Inferior parietal cortex (tissue), 1 donor: ENCODE measurements around the gene PWWP2A.

Experiments
- DNase-seq: peaks from one replicate; pipeline ENCODE4 v3.0.0-alpha.2; 2016; ENCODE audit errors: extremely low spot score

PWWP2A gene

GRCh38 chr5:160133071-160133917, 14.0 kb upstream of the PWWP2A start:
- no peak for DNase-seq

GRCh38 chr5:160129841-160130240, 10.6 kb upstream of the PWWP2A start:
- DNase-seq = no peak

GRCh38 chr5:160128632-160129031, 9.4 kb upstream of the PWWP2A start:
- no peak for DNase-seq

- DNase-seq = no peak
These were observed 636 bp upstream of the PWWP2A start for GRCh38 chr5:160119905-160120266.

- DNase-seq = peak; percentile 32
These were observed 705 bp downstream of the PWWP2A start for GRCh38 chr5:160118349-160119141.

- DNase-seq = no peak
These were observed 2.3 kb downstream of the PWWP2A start for GRCh38 chr5:160116991-160117390.

GRCh38 chr5:160108124-160108523, 11.1 kb downstream of the PWWP2A start:
- DNase-seq = no peak

GRCh38 chr5:160105686-160106360, 13.4 kb downstream of the PWWP2A start:
- no peak for DNase-seq

- DNase-seq = no peak
These were observed 21.3 kb downstream of the PWWP2A start for GRCh38 chr5:160097991-160098390.

GRCh38 chr5:160096178-160096577, 23.1 kb downstream of the PWWP2A start:
- DNase-seq = no peak

- no peak for DNase-seq
These were observed 26.1 kb downstream of the PWWP2A start for GRCh38 chr5:160092960-160093707.

GRCh38 chr5:160092514-160092913, 26.7 kb downstream of the PWWP2A start:
- peak; percentile 56 for DNase-seq

GRCh38 chr5:160090059-160090458, 29.2 kb downstream of the PWWP2A start:
- DNase-seq = no peak

- DNase-seq = no peak
These were observed 29.7 kb downstream of the PWWP2A start for GRCh38 chr5:160089531-160089930.

GRCh38 chr5:160088805-160089204, 30.4 kb downstream of the PWWP2A start:
- no peak for DNase-seq

- DNase-seq = no peak
These were observed 32.1 kb downstream of the PWWP2A start for GRCh38 chr5:160087199-160087598.

GRCh38 chr5:160084144-160084543, 35.1 kb downstream of the PWWP2A start:
- DNase-seq = no peak

GRCh38 chr5:160083501-160083900, 35.7 kb downstream of the PWWP2A start:
- DNase-seq = no peak

- no peak for DNase-seq
These were observed 36.4 kb downstream of the PWWP2A start for GRCh38 chr5:160082614-160083500.

GRCh38 chr5:160081495-160081894, 37.8 kb downstream of the PWWP2A start:
- no peak for DNase-seq

GRCh38 chr5:160079753-160080152, 39.5 kb downstream of the PWWP2A start:
- DNase-seq = no peak
